Measurements from ENCODE around the gene TTBK2. TPM values are rescaled to one million over a fixed set of nuclear protein-coding genes. Genes with fewer than 3 reads are reported as not detected.

Gene TTBK2
- total and polyA plus RNA-seq, 12 donors, result 3.8 to 46.6 (median 16.7) TPM

GRCh38 chr15:42805266-42805665, 115.3 kb downstream of the TTBK2 start:
- Histone ChIP-seq H3K4me1 (replicated peaks in 1 of 2) (no peaks in the 10 kb centered on the region), H3K9me3 (replicated peaks in 1 of 3) (no peaks in the 10 kb centered on the region), H3K27ac (no peak overlapping the region), H3K27me3 (no peaks in the 10 kb centered on the region), H3K4me3 (no peak overlapping the region), H3K36me3 (replicated peaks in 1 of 2) (peaks cover 0 to 20% of the 10 kb centered on the region in 2 donors)
- TF ChIP-seq POLR2A (IDR thresholded peaks at IDR 0.05), result no peak
- no peak for TF ChIP-seq CTCF (IDR thresholded peaks at IDR 0.05)
- intact Hi-C loops (cut with DNase I), result no loop called here
- DNase-seq, result no peak
- 93 to 95% (median 94%) methylated on average over 5 of the region's 5 CpGs for WGBS, 4 donors

- TF ChIP-seq POLR2A (IDR thresholded peaks at IDR 0.05) (no peak), CTCF (IDR thresholded peaks at IDR 0.05) (no peak)
- peaks cover 0 to 20% of the 10 kb centered on the region in 2 donors for H3K36me3 ChIP-seq (replicated peaks in 1 of 2)
- H3K27ac ChIP-seq, result no peak overlapping the region
- intact Hi-C loops (cut with DNase I), result no loop called here
- no peaks in the 10 kb centered on the region for H3K27me3 ChIP-seq
- 51 to 63% (median 55%) methylated on average over 3 of the region's 3 CpGs for WGBS, 4 donors
- no peaks in the 10 kb centered on the region for H3K9me3 ChIP-seq (replicated peaks in 1 of 3)
- H3K4me1 ChIP-seq (replicated peaks in 1 of 2), result no peaks in the 10 kb centered on the region
- H3K4me3 ChIP-seq, result no peak overlapping the region
- DNase-seq, result no peak
Observed at GRCh38 chr15:42804739-42805138, 115.8 kb downstream of the TTBK2 start.

GRCh38 chr15:42803436-42803835, 117.1 kb downstream of the TTBK2 start:
- no peak for DNase-seq
- WGBS, 4 donors, result 98 to 99% (median 98%) methylated on average over 4 of the region's 4 CpGs
- TF ChIP-seq POLR2A (IDR thresholded peaks at IDR 0.05) (no peak), CTCF (IDR thresholded peaks at IDR 0.05) (no peak)
- no peak overlapping the region for H3K27ac ChIP-seq
- H3K9me3 ChIP-seq (replicated peaks in 1 of 3), result no peaks in the 10 kb centered on the region
- H3K27me3 ChIP-seq, result no peaks in the 10 kb centered on the region
- no peaks in the 10 kb centered on the region for H3K4me1 ChIP-seq (replicated peaks in 1 of 2)
- intact Hi-C loops (cut with DNase I), result no loop called here
- peaks cover 0 to 20% of the 10 kb centered on the region in 2 donors for H3K36me3 ChIP-seq (replicated peaks in 1 of 2)
- H3K4me3 ChIP-seq, result no peak overlapping the region

- Histone ChIP-seq H3K4me3 (no peak overlapping the region), H3K27ac (no peak overlapping the region), H3K27me3 (no peaks in the 10 kb centered on the region), H3K36me3 (replicated peaks in 1 of 2) (peaks cover 0 to 24% of the 10 kb centered on the region in 2 donors), H3K4me1 (replicated peaks in 1 of 2) (no peaks in the 10 kb centered on the region), H3K9me3 (replicated peaks in 1 of 3) (no peaks in the 10 kb centered on the region)
- 80 to 98% (median 95%) methylated on average over 5 to 8 of the region's 8 CpGs for WGBS, 4 donors
- intact Hi-C loops (cut with DNase I), result no loop called here
- no peak for TF ChIP-seq POLR2A (IDR thresholded peaks at IDR 0.05)
- no peak for TF ChIP-seq CTCF (IDR thresholded peaks at IDR 0.05)
- no peak for DNase-seq
Observed at GRCh38 chr15:42802168-42802567, 118.4 kb downstream of the TTBK2 start.

Measured in adrenal gland (tissue), 12 donors.